NCI-H2227 (cell line): Measurements from ENCODE around the gene RTTN.

Experiments used
- DNase-seq: peaks from one replicate; lab custom pipeline; 2025; ENCODE audit not compliant: unreplicated experiment; lab: John Stamatoyannopoulos, UW

Gene RTTN

GRCh38 chr18:70030728-70031127 is 174.8 kb downstream of the RTTN start:
- DNase-seq = no peak

DNA sequence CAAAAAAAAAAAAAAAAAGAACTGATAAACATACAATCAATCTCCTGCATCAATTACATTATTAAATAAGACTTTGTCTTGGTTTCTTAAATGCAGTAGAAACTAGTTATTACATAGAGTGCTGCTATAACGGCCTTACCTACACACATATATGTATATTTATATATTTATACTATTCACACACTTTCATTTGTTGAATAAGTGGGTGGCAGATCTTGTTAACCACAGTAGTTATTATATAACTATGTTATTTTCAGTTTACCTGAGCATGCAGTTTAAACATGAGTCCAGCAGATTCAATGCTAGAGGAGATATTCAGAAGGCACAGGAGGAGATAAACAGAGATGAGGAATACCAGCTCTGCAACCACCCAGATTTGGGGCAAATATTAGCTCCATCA is 176.3 kb downstream of the RTTN start:
- DNase-seq = no peak

DNA sequence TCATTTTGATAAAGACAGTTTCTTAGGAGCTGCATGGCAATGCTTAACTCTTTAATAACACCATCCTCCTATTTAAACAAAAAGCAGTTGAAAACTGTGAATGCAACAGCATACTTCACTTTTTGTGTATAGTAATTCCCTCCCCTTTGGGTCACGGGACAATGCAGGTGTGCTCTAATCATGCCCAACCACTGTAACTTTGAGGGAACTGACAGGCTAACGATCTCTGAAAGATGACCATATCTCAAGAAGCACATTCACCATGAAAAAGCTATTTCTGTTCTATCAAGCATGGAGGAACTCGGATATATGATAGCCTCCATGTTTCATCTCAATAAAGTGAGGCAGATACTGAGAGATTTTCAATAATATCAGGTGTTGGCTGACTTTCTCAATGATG is 176.8 kb downstream of the RTTN start:
- DNase-seq = no peak

- no peak for DNase-seq
Measured at GRCh38 chr18:70028084-70028483, 177.4 kb downstream of the RTTN start.

GRCh38 chr18:70025580-70025979 is 179.9 kb downstream of the RTTN start:
- no peak for DNase-seq

- no peak for DNase-seq
Measured at GRCh38 chr18:70024829-70025228, 180.7 kb downstream of the RTTN start.

DNA sequence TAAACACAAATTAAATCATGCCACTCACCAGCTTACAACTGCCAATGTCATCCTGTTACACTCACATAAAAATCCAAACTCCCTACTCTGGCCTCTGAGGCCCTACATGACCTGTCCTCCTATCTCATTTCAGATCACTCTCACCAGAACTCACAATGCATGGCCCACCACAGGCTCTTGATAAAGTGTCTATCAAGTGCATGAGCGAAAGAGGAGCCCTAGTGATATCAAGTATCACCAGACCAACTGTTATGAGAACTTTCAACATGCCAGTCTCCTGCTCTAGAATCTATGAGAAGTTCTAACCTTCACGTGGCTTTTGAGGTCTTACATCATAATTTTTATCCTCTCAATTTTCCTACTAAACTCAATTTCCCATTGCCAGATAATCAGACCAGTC is 181.4 kb downstream of the RTTN start:
- no peak for DNase-seq

- no peak for DNase-seq
Measured at GRCh38 chr18:70022636-70023035, 182.9 kb downstream of the RTTN start.

DNA sequence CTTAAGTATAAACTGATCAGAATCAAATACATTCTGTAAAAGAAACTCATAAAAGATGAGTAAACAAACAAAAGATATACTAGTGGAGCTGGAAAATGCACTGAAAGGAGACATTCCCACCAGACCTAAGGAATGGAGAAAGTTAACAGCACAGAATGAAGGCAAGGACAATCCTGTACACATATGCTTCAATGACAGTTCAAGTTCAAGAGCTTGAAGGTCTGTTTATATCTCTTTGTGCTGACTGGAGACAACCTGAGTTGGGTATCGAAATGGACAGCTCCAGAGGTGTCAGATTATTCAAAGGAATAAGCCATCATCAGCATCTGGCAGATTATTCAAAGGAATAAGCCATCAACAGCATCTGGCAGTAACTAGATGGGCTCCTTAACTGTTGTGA is 184.0 kb downstream of the RTTN start:
- DNase-seq = no peak

DNA sequence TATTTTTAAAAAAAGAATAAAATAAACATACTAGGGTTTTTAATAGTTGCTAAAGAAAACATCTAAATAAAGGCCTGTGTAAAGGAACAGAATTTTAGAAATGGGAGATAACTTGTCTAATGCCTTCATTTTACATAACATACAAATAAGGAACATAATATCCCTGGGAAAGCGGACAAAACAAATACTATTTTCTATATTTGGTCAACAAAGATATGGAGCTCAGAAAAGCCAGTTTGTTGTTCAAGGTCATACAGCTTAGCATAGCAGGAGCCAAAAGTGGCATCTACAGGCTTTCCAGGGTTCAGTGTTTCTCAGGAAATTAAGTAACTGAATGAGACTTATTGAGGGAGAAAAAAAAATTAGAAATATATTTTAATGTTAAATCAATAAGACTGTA is 184.4 kb downstream of the RTTN start:
- no peak for DNase-seq

GRCh38 chr18:70019991-70020390 is 185.5 kb downstream of the RTTN start:
- no peak for DNase-seq

- DNase-seq = no peak
Measured at GRCh38 chr18:70019136-70019535, 186.4 kb downstream of the RTTN start.

GRCh38 chr18:70015127-70015526 is 190.4 kb downstream of the RTTN start:
- no peak for DNase-seq

DNA sequence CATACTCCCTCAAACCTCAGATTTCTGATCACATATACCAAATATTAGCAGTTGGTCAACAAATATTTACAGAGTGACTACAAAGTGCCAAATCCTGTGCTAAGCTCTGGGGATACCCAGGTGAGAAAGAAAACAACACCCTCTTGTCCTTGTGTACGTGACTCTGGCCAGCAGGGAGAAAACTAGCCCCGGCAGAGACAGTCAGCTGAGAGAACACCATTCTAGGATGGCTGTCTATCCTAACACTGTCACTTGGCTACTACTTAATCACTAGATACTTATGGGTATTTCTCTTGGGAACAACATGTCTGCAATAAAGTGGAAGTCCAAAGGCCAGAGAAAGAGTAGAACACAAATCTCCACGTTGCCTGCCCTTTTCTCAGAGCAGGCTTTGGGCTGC is 199.9 kb downstream of the RTTN start:
- DNase-seq = no peak

- DNase-seq = no peak
Measured at GRCh38 chr18:70004696-70005095, 200.8 kb downstream of the RTTN start.

DNA sequence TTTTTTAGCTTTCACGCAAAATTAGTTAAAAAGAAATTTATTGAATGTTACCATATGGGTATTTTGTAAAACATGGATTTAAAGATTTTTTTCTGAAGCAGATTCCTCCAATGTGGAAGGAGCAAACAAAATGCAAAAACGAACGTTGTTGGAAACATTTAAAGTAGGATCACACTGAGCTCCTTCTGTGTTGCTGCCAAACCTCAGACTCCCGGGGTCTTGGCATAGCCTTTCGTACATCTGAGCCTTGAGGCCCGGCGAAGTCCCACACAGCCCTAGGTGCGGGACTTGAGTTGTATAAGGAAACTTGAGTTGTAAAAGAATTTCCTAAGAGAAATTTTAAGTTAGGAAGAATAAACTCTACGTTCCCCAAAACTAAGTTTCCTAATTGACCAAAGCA is 205.8 kb downstream of the RTTN start:
- no peak for DNase-seq

- DNase-seq = no peak
Measured at GRCh38 chr18:69998523-69998987, 206.9 kb downstream of the RTTN start.

DNA sequence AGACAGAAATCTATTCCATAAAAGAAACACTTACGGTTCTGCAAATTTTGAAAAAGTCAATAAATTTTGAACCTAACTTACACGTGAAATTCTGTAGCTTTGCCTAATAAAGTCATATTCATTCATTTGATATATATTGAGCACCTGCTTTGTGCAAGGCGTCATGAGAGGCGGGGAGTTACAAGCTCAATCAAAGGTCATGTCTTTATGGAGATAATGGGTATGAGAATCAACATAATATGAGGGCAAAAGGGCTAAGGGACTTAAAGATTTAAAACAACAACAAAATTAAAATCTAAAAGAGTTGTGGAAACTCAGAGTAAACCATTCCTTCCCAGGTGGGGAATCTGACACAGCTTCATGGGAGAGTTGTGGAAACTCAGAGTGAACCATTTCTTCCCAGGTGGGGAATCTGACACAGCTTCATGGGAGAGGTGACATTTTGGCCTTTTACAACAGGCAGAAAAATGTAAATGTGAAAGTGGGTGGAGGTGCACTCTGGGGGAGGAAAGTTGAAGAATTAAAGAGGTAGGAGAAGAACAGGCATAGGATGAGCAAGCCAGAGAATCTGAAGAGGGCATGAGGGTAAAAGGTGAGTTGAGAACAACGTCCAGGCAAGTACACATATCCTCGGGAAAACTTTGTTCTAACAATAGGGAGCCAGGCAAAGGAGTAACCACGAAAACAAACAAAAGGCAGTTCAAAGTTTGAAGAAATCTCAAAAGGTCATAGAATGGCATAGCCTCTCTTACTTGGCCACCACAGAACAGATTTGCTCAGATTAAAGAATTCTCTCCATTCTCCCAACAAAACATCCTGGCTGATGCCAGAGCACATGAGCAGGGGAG is 208.3 kb downstream of the RTTN start:
- DNase-seq = no peak

- no peak for DNase-seq
Measured at GRCh38 chr18:69996417-69996816, 209.1 kb downstream of the RTTN start.

- no peak for DNase-seq
Measured at GRCh38 chr18:69995774-69996173, 209.7 kb downstream of the RTTN start.

DNA sequence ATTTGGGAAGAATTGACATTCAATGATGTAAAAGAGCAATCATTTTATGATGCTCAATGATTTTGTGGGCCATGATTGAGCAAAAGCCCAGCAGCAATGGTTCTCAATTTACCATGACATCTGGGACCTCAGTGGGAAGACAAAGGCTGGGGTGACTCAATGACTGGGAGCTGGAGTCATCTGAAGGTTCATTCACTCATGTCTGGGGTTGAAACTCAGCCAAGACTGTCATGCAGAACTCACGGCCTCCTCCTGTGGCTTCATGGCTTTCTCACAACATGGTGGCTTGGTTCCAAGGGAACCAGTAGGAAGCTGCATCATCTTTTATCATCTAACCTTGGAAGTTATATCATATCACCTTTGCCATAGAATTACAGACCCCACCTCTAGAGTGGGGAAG is 212.7 kb downstream of the RTTN start:
- no peak for DNase-seq

DNA sequence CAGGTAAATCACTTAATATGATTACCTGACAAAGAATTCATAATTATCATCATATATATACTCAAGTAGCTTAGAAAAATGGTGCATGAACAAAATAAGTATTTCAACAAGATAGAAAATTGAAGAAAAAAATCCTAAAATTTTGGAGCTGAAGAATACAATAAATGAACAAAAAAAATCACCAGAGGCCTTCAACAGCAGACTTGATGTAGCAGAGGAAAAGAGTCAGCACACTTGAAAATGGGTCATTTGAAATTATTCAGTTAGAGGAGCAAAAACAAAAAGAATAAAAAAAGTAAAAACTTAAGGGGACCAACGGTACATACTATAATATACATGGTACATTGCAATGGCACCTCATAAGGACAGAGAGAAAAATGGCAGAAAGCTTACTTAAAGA is 217.6 kb downstream of the RTTN start:
- DNase-seq = no peak

- DNase-seq = no peak
Measured at GRCh38 chr18:69985239-69985638, 220.2 kb downstream of the RTTN start.
